HCT116 (cell line): Measurements from ENCODE around the gene CEP97. TPM values are rescaled to one million over a fixed set of nuclear protein-coding genes. Genes with fewer than 3 reads are reported as not detected.

ENCODE experiments used
- ATAC-seq: fragments of 200-7000 bp; cut with Tn5 transposase; 2 replicates; pipeline ENCODE4 v1.9.1; 2020; ENCODE audit warnings: mild to moderate bottlenecking, moderate library complexity
- BruUV-seq: library from RNA; stranded (reverse); fragments of 400-500 nt; replicated peaks from 2 replicates; lab custom pipeline; 2021; lab: Mats Ljungman, UMichigan
- CTCF ChIA-PET: fragments of 300-600 bp; sonication (Branson Sonifier 250); formaldehyde crosslinking; loops from one replicate; lab custom pipeline; 2021; ENCODE audit warnings: antibody characterized with exemption; lab: Charles Lee
- POLR2A ChIA-PET: fragments of 300-600, 350-600 bp; sonication (Branson Sonifier 250); formaldehyde crosslinking; loops from one replicate; lab custom pipeline; 2021; ENCODE audit warnings: antibody characterized with exemption; lab: Charles Lee
- RAD21 ChIA-PET, 2 experiments: fragments of 300-600 bp; sonication (Branson Sonifier 250); formaldehyde crosslinking; loops; one replicate each; lab custom pipeline; 2023; ENCODE audit warnings: low total read pairs in 2 of 2; ENCODE audit not compliant: uncharacterized antibody in 2 of 2, unreplicated experiment in 2 of 2, low non-redundant PET in 1 of 2; lab: Charles Lee
- DNase-seq: peaks from one replicate; pipeline ENCODE4 v3.0.0-alpha.2; 2010; ENCODE audit warnings: low read depth, low spot score
- H2AFZ ChIP-seq: fragments of 200-600 bp; shearing (Covaris generic), sonication (generic); 2 replicates; pipeline ENCODE4 v1.6.1; 2017; ENCODE audit warnings: low read depth, mixed run types, mixed read lengths, antibody characterized with exemption, low read length; ENCODE audit not compliant: poor library complexity, severe bottlenecking
- H3K27ac ChIP-seq: 2 replicates; pipeline ENCODE4 v1.5.1; 2012; ENCODE audit warnings: low read depth, low read length
- H3K27me3 ChIP-seq: fragments of 200-600 bp; sonication (generic); 2 replicates; pipeline ENCODE4 v1.6.1; 2016; ENCODE audit warnings: mixed run types, low read length, mixed read lengths; ENCODE audit not compliant: insufficient read depth
- H3K36me3 ChIP-seq, 2 experiments: fragments of 200-500 bp in 1 of 2; fragments of 200-600 bp in 1 of 2; sonication (Bioruptor generic) in 1 of 2; sonication (generic) in 1 of 2; 2 replicates each; pipeline versions ENCODE4 v1.5.1 to v1.6.1; 2014 to 2016; ENCODE audit warnings: low read length in 2 of 2, inconsistent platforms in 1 of 2, mixed read lengths in 1 of 2, mixed run types in 1 of 2; ENCODE audit not compliant: insufficient read depth in 2 of 2, control insufficient read depth in 1 of 2
- H3K4me1 ChIP-seq, 2 experiments: fragments of 200-600 bp in 1 of 2; sonication (generic) in 1 of 2; 2 replicates each; pipeline versions ENCODE4 v1.5.1 to v1.6.1; 2012 to 2017; ENCODE audit warnings: low read length in 2 of 2, inconsistent platforms in 1 of 2, mild to moderate bottlenecking in 1 of 2, mixed read lengths in 1 of 2, mixed run types in 1 of 2, moderate library complexity in 1 of 2; ENCODE audit not compliant: insufficient read depth in 2 of 2, control insufficient read depth in 1 of 2
- H3K4me2 ChIP-seq: fragments of 200-600 bp; sonication (generic); 2 replicates; pipeline ENCODE4 v1.6.1; 2017; ENCODE audit warnings: mixed run types, low read length, mixed read lengths
- H3K4me3 ChIP-seq, 2 experiments: fragments of 200-600 bp in 1 of 2; sonication (generic) in 1 of 2; replicated peaks in 1 of 2; 2 replicates each; pipeline ENCODE4 v1.5.1; 2011 to 2016; ENCODE audit warnings: low read length in 2 of 2, control low read depth in 1 of 2, low read depth in 1 of 2, mild to moderate bottlenecking in 1 of 2, mixed read lengths in 1 of 2, mixed run types in 1 of 2
- H3K79me2 ChIP-seq: fragments of 200-600 bp; sonication (generic); 2 replicates; pipeline ENCODE4 v1.6.1; 2017; ENCODE audit warnings: mild to moderate bottlenecking, mixed run types, low read length, moderate library complexity, mixed read lengths; ENCODE audit not compliant: insufficient read depth
- H3K9ac ChIP-seq: fragments of 200-600 bp; sonication (generic); 2 replicates; pipeline ENCODE4 v1.6.1; 2016; ENCODE audit warnings: low read length, mixed read lengths
- H3K9me2 ChIP-seq: fragments of 200-600 bp; sonication (generic), shearing (Covaris generic); 2 replicates; pipeline ENCODE4 v1.6.1; 2017; ENCODE audit warnings: mixed run types, mild to moderate bottlenecking, moderate library complexity; ENCODE audit not compliant: insufficient read depth
- H3K9me3 ChIP-seq, 2 experiments: fragments of 200-500 bp in 1 of 2; fragments of 200-600 bp in 1 of 2; sonication (Bioruptor generic) in 1 of 2; sonication (generic) in 1 of 2; 2 replicates each; pipeline ENCODE4 v1.6.1; 2014 to 2017; ENCODE audit warnings: low read length in 2 of 2, mixed read lengths in 2 of 2, inconsistent platforms in 1 of 2, low read depth in 1 of 2, mild to moderate bottlenecking in 1 of 2, mixed run types in 1 of 2, moderate library complexity in 1 of 2; ENCODE audit not compliant: control insufficient read depth in 1 of 2, insufficient read depth in 1 of 2
- H4K20me1 ChIP-seq: fragments of 200-600 bp; sonication (generic), shearing (Covaris generic); 2 replicates; pipeline ENCODE4 v1.6.1; 2017; ENCODE audit warnings: mixed run types, mild to moderate bottlenecking, moderate library complexity; ENCODE audit not compliant: insufficient read depth
- CBX3 ChIP-seq: IDR thresholded peaks from 2 replicates; pipeline ENCODE4 v1.6.1; 2012; ENCODE audit warnings: low read depth
- CEBPB ChIP-seq: IDR thresholded peaks from 2 replicates; pipeline ENCODE4 v1.6.1; 2012; ENCODE audit warnings: low read depth
- EGR1 ChIP-seq: IDR thresholded peaks from 2 replicates; pipeline ENCODE4 v1.6.1; 2012; ENCODE audit warnings: low read depth
- EZH2 ChIP-seq: fragments of 200-600 bp; sonication (generic); IDR thresholded peaks from 2 replicates; pipeline ENCODE4 v1.6.1; 2017; ENCODE audit warnings: antibody characterized with exemption, mixed run types
- EZH2phosphoT487 ChIP-seq: fragments of 200-600 bp; IDR thresholded peaks from 2 replicates; pipeline ENCODE4 v1.6.1; 2018; ENCODE audit warnings: antibody characterized with exemption, borderline replicate concordance
- FOSL1 ChIP-seq: IDR thresholded peaks from 2 replicates; pipeline ENCODE4 v1.6.1; 2012; ENCODE audit warnings: low read depth
- POLR2A ChIP-seq: IDR thresholded peaks from 2 replicates; pipeline ENCODE4 v1.7.0; 2011; ENCODE audit warnings: borderline replicate concordance; ENCODE audit not compliant: insufficient read depth, insufficient read length; ENCODE audit errors: extremely low read depth
- RAD21 ChIP-seq: IDR thresholded peaks from 2 replicates; pipeline ENCODE4 v1.6.1; 2012; ENCODE audit warnings: low read depth, mild to moderate bottlenecking
- SIN3A ChIP-seq: IDR thresholded peaks from 2 replicates; pipeline ENCODE4 v1.6.1; 2012; ENCODE audit warnings: low read depth
- SP1 ChIP-seq: IDR thresholded peaks from 2 replicates; pipeline ENCODE4 v1.6.1; 2012; ENCODE audit warnings: low read depth
- SRF ChIP-seq: IDR thresholded peaks from 2 replicates; pipeline ENCODE4 v1.6.1; 2012; ENCODE audit warnings: low read depth
- TCF7L2 ChIP-seq: IDR thresholded peaks from 2 replicates; pipeline ENCODE4 v1.7.0; 2011; ENCODE audit warnings: borderline replicate concordance, inconsistent platforms; ENCODE audit not compliant: insufficient read depth, insufficient read length; ENCODE audit errors: extremely low read depth
- ZFX ChIP-seq: fragments of 450-650 bp; IDR thresholded peaks from 2 replicates; pipeline ENCODE4 v1.6.1; 2017
- ZNF274 ChIP-seq: fragments of 200-500 bp; sonication (Bioruptor generic); IDR thresholded peaks from 2 replicates; pipeline ENCODE4 v1.6.1; 2014; ENCODE audit warnings: mild to moderate bottlenecking, low read depth, low read length, inconsistent platforms
- intact Hi-C: fragments of 100-400 bp; cut with micrococcal nuclease; formaldehyde crosslinking; loops from 2 replicates; pipeline ENCODE4 v1.10.0; 2022
- total RNA-seq: library from RNA; stranded (reverse); gene quantifications from one replicate; pipeline ENCODE4 v1.2.1, GENCODE V29; 2021; ENCODE audit not compliant: unreplicated experiment
- TF ChIP-seq, protein P1 (sequence below): IDR thresholded peaks from 2 replicates; pipeline ENCODE4 v1.6.1; 2012
- TF ChIP-seq, protein P2 (sequence below): IDR thresholded peaks from 2 replicates; pipeline ENCODE4 v1.6.1; 2012; ENCODE audit warnings: low read depth
- TF ChIP-seq, protein P3 (sequence below): IDR thresholded peaks from 2 replicates; pipeline ENCODE4 v1.6.1; 2011; ENCODE audit warnings: mild to moderate bottlenecking, low read length, moderate library complexity; ENCODE audit not compliant: insufficient replicate concordance; ENCODE audit errors: extremely low read depth

The CEP97 gene
- total RNA-seq, 1 experiment from 2014 or later: 15.7 TPM

DNA sequence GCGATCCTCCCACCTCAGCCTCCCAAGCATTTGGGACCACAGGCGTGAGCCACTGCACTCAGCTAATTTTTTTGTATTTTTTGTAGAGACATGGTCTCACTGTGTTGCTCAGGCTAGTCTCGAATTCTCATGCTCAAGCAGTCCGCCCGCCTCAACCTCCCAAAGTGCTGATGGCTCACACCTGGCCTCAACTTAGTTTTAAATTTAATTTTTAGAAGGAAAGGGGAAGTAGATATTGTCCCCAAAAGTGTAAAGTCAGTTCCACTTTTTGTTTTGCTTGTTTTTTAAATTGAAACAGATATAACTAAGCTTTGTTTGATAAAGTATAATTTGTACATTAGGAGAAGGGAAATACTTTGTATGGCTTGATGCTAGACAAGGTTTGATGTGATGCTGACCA, 93.6 kb downstream of the CEP97 start:
- no peaks in the 10 kb centered on the region for H3K4me1 ChIP-seq
- H3K9ac ChIP-seq: no peak overlapping the region
- intact Hi-C loops: no loop called here
- DNase-seq (no peak), ATAC-seq (no peak)
- no peaks in the 10 kb centered on the region for H3K79me2 ChIP-seq
- H3K9me3 ChIP-seq: no peaks in the 10 kb centered on the region
- CTCF ChIA-PET: interaction anchor here (1.4 kb wide), 1 partner anchor 407 kb away, joined by 3 read pairs; no protein-coding TSS in a partner anchor
- no peaks in the 10 kb centered on the region for H3K27me3 ChIP-seq
- BruUV-seq: no TSS peak
- no peaks in the 10 kb centered on the region for H3K36me3 ChIP-seq
- H3K4me2 ChIP-seq: no peak overlapping the region
- H3K9me2 ChIP-seq: no peaks in the 10 kb centered on the region
- H2AFZ ChIP-seq: no peak overlapping the region
- TF ChIP-seq EZH2phosphoT487: no peak
- TF ChIP-seq, protein P1, sequence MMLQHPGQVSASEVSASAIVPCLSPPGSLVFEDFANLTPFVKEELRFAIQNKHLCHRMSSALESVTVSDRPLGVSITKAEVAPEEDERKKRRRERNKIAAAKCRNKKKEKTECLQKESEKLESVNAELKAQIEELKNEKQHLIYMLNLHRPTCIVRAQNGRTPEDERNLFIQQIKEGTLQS: no peak
- TF ChIP-seq EGR1: no peak
- TF ChIP-seq EZH2: no peak
- TF ChIP-seq RAD21: no peak
- TF ChIP-seq TCF7L2: no peak
- no peak for TF ChIP-seq SIN3A
- no peak for TF ChIP-seq ZFX
- TF ChIP-seq CBX3: no peak
- H4K20me1 ChIP-seq: no peaks in the 10 kb centered on the region
- no peak overlapping the region for H3K4me3 ChIP-seq
- RAD21 ChIA-PET: no interaction called here
- no peak overlapping the region for H3K27ac ChIP-seq
- POLR2A ChIA-PET: no interaction called here

DNA sequence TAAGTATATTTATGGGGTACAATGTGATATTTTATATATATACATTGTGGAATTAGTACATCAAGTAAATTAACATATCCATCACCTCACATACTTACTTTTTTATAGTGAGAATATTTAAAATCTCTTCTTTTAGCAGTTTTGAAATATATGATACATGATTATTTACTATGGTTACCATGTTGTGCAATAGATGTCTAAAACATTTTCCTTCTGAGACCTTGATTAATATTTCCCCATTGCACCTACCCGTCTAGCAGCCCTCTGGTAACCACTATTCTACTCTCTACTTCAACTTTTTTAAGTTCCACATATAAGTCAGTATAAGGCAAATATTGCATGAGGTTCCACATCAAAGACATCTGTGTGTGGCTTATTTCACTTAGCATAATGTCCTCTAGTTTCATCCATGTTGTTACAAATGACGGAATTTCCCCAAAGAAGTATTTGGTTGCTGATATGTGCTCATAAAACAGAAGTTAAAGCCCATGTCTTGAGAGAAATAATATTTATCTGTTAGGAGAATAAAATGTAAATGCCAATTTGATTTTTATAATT, 95.3 kb downstream of the CEP97 start:
- intact Hi-C loops: no loop called here
- no peaks in the 10 kb centered on the region for H3K36me3 ChIP-seq

More for the DNA sequence above, 95.3 kb downstream of the CEP97 start:
- Histone ChIP-seq H3K9ac (no peak overlapping the region), H3K4me1 (no peaks in the 10 kb centered on the region), H3K4me2 (no peak overlapping the region), H4K20me1 (no peaks in the 10 kb centered on the region), H3K27ac (no peak overlapping the region), H3K27me3 (no peaks in the 10 kb centered on the region), H3K79me2 (no peaks in the 10 kb centered on the region), H3K9me3 (no peaks in the 10 kb centered on the region), H2AFZ (no peak overlapping the region), H3K9me2 (no peaks in the 10 kb centered on the region), H3K4me3 (no peak overlapping the region)
- ChIA-PET POLR2A (no interaction called here), RAD21 (no interaction called here), CTCF (interaction anchor here (1.0 kb wide), 1 partner anchor 406 kb away, joined by 4 read pairs; no protein-coding TSS in a partner anchor)
- ATAC-seq: no peak
- no peak for DNase-seq
- no TSS peak for BruUV-seq
- TF ChIP-seq ZNF274: no peak
- no peak for TF ChIP-seq EGR1
- no peak for TF ChIP-seq POLR2A
- TF ChIP-seq FOSL1: no peak
- TF ChIP-seq, protein P2, sequence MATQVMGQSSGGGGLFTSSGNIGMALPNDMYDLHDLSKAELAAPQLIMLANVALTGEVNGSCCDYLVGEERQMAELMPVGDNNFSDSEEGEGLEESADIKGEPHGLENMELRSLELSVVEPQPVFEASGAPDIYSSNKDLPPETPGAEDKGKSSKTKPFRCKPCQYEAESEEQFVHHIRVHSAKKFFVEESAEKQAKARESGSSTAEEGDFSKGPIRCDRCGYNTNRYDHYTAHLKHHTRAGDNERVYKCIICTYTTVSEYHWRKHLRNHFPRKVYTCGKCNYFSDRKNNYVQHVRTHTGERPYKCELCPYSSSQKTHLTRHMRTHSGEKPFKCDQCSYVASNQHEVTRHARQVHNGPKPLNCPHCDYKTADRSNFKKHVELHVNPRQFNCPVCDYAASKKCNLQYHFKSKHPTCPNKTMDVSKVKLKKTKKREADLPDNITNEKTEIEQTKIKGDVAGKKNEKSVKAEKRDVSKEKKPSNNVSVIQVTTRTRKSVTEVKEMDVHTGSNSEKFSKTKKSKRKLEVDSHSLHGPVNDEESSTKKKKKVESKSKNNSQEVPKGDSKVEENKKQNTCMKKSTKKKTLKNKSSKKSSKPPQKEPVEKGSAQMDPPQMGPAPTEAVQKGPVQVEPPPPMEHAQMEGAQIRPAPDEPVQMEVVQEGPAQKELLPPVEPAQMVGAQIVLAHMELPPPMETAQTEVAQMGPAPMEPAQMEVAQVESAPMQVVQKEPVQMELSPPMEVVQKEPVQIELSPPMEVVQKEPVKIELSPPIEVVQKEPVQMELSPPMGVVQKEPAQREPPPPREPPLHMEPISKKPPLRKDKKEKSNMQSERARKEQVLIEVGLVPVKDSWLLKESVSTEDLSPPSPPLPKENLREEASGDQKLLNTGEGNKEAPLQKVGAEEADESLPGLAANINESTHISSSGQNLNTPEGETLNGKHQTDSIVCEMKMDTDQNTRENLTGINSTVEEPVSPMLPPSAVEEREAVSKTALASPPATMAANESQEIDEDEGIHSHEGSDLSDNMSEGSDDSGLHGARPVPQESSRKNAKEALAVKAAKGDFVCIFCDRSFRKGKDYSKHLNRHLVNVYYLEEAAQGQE: no peak
- TF ChIP-seq SRF: no peak
- no peak for TF ChIP-seq SP1
- no peak for TF ChIP-seq CEBPB
- TF ChIP-seq TCF7L2: no peak
- TF ChIP-seq, protein P3, sequence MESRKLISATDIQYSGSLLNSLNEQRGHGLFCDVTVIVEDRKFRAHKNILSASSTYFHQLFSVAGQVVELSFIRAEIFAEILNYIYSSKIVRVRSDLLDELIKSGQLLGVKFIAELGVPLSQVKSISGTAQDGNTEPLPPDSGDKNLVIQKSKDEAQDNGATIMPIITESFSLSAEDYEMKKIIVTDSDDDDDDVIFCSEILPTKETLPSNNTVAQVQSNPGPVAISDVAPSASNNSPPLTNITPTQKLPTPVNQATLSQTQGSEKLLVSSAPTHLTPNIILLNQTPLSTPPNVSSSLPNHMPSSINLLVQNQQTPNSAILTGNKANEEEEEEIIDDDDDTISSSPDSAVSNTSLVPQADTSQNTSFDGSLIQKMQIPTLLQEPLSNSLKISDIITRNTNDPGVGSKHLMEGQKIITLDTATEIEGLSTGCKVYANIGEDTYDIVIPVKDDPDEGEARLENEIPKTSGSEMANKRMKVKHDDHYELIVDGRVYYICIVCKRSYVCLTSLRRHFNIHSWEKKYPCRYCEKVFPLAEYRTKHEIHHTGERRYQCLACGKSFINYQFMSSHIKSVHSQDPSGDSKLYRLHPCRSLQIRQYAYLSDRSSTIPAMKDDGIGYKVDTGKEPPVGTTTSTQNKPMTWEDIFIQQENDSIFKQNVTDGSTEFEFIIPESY: no peak
- no peak for TF ChIP-seq SIN3A
